OCI-LY1 (cell line): ENCODE results near the gene AREG.

Experiments
- CTCF ChIP-seq: fragments of 200-600 bp; sonication (generic), shearing (Covaris generic); IDR thresholded peaks from 2 replicates; pipeline ENCODE4 v1.5.1; 2017; ENCODE audit warnings: mild to moderate bottlenecking, antibody characterized with exemption, low read length, moderate library complexity, mixed read lengths
- EZH2 ChIP-seq: fragments of 200-600 bp; sonication (generic), shearing (Covaris generic); IDR thresholded peaks from 2 replicates; pipeline ENCODE4 v1.8.0; 2017; ENCODE audit warnings: borderline replicate concordance, mixed run types, mild to moderate bottlenecking, antibody characterized with exemption, low read length, moderate library complexity, mixed read lengths

GRCh38 chr4:74420863-74421262 lies 24.1 kb upstream of the AREG start:
- no peak for TF ChIP-seq CTCF
- TF ChIP-seq EZH2 = no peak
